Tongue (tissue), 2 donors: ENCODE results near the gene BTNL9. TPM values are rescaled to one million over a fixed set of nuclear protein-coding genes. Genes with fewer than 3 reads are reported as not detected.
"Not testable (repeated sequence)": the region's sequence is repeated elsewhere in the genome, so short reads cannot be mapped to it uniquely, and the experiment has no call there.

Experiments used
- DNase-seq: peaks from one replicate; pipeline ENCODE4 v3.0.0-alpha.2; 2015
- total RNA-seq: library from RNA; depleted of rRNA; stranded (reverse); fragments of >200 nt; gene quantifications from one replicate; pipeline ENCODE4 v1.2.3, GENCODE V29; 2014

BTNL9 gene
- total RNA-seq, 1 donor from 2014 or later: 5.8 TPM

GRCh38 chr5:181062631-181063030 is 22.6 kb downstream of the BTNL9 start:
- DNase-seq: no peak

- DNase-seq: no peak
Observed at GRCh38 chr5:181063514-181063913, 23.4 kb downstream of the BTNL9 start.

DNA sequence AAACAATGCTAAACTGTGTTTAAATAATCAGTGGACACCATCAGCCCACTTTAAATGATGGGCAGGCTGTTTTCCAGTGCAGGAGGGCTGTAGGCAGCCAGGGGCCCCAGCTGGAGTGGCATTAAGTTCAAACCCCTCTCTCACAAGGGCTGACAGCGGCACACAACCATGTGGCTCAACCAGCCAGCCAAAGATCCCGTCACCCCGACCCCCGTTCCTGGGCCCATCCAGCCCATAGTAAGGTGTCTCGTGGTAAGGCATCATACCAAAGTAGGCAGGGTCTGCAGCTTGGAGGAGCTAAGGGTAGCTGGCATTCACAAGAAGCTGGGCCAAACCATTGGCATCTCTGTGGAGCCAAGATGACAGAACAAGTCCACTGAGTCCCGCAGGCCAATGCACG is 24.9 kb downstream of the BTNL9 start:
- DNase-seq: no peak

DNA sequence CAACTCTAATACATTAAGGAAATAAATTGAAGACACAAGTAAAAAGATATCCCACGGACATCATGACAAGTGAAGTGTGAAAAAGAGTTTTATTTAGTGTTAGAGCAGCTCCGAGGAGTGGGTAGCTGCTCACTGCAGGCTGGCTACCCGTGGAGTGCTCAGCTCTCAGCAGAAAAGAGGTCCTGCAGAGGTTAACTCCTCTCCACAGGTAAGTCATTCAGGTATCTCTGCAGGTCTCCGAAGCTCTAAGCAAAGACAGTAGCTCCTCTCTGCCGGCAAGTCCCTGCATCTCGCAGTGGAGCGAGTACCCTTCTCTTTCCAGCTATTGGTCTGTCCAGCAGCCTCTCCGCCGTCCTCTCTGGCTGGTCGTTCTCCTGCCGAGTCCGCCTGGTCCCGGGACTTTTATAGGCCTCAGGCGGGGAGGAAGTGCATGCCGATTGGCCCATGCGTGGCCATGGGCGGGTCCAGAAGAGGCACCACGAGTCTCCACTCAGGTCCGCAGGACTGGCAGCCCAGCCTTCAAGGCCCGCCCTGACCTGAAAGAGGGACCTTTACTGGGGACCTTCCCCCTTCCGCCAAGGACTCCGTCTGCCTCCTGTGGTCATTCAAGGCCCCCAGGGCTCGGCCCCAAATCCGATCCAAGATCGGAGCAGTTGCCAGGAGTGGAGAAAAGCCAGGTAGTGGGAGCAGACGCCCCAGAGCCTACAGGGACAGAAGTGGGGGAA is 29.9 kb downstream of the BTNL9 start:
- DNase-seq: no peak

DNA sequence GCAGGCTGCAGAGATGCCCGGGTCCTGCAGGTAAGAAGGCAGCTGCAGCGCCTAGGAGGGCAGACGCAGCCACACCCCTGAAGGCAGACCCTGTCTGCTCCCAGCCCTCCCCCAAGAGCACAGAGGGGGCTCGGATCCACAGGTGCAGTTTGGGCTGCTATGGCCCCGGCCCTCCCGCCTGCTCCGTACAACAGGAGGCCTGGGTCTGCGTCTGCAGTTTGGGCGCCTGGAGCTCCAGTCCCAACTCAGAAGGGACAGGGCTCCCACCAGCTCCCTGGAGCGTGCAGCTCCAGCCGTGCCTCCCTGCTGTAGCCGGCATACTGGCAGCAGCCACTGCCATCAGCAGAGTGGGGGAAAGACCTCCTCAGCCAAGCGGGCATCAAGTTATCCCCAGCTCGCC is 30.5 kb downstream of the BTNL9 start:
- DNase-seq: no peak

DNA sequence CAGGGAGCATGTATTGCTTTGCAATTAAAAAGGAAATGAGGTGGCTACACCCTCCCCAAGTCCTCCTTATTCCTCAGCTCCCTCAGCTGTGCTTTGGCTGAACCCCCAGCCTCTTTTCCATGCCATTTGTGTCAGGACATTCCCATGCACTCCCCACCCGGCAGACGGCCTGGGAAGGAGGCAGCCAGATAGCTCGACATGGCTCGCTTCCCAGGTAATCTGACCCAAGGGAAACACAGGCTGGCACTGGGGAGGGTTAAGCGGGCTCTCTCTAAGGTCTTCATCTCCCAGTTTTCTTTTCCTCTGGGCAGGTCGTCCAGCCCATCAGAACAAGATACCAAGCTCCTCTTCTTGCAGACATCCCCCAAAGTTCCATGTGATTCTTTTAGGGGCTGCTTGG is 31.2 kb downstream of the BTNL9 start:
- DNase-seq: no peak

DNA sequence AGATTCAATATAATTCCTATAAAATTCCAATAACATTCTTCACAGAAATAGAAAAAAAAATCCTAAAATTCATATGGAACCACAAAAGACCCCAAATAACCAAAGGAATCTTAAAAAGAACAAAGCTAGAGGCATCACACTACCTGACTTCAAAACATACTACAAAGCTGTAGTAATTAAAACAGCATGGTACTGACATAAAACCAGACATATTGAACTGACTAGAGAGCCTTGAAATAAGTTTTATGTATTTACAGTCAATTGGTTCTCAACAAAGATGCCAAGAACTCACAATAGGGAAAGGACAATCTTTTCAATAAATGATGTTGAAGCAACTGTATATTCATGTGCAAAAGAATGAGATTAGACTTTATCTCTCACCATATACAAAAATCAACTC is 36.9 kb downstream of the BTNL9 start:
- no peak for DNase-seq

GRCh38 chr5:181081989-181082388 is 41.9 kb downstream of the BTNL9 start:
- DNase-seq: no peak

DNA sequence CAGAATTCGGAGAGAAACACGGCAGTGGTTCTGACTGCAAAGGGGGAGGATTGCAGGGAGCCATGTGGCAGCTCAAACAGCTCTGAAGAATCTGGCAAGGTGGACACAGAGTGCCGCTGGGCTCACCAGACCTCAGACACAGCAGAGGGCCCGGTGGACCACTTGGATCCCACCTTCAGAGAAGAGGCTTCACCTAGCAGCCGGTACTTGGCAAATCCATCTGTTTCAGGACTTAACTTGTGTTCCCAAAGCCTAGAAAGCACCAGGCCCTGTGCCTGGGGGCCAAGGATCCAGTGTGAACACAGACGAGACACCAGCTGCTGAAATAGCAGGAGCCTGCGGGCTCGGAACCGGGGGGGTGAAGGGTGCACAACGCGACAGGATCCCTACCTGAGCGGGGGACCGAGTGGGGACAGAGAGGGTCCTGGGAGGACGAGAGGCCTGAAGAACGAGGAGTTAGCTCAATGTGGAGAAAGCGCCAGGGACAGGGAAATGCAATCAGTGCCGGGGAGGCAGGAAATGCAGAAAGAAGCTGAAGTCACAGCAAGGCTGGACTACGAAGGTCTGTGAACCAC is 44.6 kb downstream of the BTNL9 start:
- no peak for DNase-seq

DNA sequence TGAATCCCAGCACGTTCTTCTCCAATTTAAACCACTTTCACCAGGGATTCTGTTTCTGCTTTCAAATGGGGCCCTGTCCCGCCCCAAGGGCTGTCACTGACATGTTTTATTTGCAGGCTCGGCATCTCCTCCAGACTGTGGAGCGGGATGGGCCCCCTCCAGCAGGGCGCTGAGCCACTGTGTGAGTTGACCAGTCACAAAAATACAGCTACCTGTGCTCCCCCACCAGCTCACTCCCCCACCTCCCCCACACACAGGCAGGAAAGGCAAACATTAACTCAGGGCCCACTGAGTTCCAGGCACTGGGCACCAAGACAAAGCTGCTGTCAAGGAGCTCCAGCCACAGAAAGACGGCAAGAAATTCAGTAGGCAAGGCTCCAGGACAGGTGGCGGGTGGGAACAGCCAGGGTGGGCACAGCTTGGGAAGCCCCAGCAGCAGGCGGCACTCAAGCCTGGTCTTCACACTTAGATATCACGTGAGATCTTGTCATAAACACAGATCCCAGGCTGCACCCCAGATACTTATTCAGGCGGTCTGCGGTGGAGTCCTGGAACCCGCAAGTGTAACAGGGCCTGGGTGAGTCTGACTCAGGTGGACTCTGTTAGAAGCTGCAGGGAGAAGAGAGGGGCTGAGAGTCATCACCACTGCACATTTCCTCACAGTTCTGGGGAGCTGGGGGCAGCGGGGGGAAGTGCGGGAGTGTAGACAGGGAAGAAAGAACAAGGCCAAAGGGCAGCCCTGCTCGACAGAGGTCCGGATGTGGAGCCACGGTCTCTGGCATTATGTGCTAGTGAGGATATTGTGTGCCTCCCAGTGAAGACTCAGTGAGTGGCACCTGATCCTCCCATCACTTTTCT is 46.2 kb downstream of the BTNL9 start:
- no peak for DNase-seq

DNA sequence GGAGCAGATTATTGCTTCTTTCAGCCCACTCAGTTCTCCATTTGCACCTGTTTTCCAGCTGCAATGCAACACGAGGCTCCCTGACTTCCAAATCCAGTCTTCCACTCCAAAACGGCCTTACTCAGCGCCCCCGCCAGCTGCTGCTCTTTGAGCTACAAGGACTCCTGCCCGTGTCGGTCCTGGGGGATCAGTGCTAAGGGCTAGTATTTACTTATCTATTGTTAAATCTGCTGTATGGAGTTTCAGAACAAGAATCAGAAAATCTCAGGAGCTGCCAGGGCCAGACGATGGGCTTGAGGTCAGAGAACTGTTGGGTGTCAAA is 46.8 kb downstream of the BTNL9 start:
- peak; percentile 75 for DNase-seq

GRCh38 chr5:181087309-181087708 is 47.2 kb downstream of the BTNL9 start:
- DNase-seq: no peak

- no peak for DNase-seq
Observed at GRCh38 chr5:181088289-181088688, 48.2 kb downstream of the BTNL9 start.

GRCh38 chr5:181092428-181092827 is 52.4 kb downstream of the BTNL9 start:
- DNase-seq: no peak

GRCh38 chr5:181095162-181095561 is 55.1 kb downstream of the BTNL9 start:
- not testable (repeated sequence) for DNase-seq

- DNase-seq: not testable (repeated sequence)
Observed at GRCh38 chr5:181096721-181097382, 56.8 kb downstream of the BTNL9 start.

GRCh38 chr5:181097383-181097753 is 57.3 kb downstream of the BTNL9 start:
- not testable (repeated sequence) for DNase-seq

DNA sequence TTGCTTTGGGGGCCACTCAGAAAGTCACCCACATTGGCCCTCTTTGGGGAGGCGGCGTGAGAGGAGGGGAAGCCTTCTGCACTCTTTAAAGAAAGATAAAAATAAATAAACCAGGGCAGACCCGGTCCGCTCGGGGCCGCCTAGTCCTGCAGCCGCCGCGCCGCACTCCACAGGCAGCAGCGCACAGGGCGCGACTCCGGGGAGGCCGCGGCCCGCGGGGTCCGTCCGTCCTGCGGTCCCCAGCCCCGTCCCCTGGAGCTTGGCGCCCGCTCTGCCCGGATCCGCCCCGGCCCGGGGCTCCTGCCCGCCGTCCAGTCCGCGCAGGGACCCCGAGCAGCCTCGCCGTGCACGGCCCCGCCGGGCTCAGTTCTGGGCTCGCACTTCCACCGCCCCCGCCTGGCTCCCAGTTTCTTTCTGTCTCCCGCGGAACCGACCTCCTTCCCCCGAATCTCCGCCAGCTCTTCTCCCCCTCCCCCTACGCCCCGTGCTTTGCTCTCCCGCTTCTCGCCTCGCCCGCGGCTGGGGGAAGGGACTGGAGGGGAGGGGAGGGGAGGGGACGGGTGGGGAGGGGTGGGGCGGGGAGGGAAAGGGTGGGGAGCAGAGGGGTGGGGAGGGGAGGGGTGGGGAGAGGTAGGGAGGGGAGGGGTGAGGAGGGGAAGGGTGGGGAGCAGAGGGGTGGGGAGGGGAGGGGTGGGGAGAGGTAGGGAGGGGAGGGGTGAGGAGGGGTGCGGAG is 57.9 kb downstream of the BTNL9 start:
- DNase-seq: not testable (repeated sequence)

GRCh38 chr5:181098762-181099601 is 58.9 kb downstream of the BTNL9 start:
- no peak for DNase-seq

- no peak for DNase-seq
Observed at GRCh38 chr5:181099602-181100086, 59.6 kb downstream of the BTNL9 start.
